Fibroblast of skin of left quadriceps (primary cell): ENCODE data around the gene TIMP4.

Experiments used
- DNase-seq, 2 experiments: peaks; one replicate each; pipeline ENCODE4 v3.0.0-alpha.2; 2013; ENCODE audit warnings: low read depth in 2 of 2

Gene TIMP4

GRCh38 chr3:12147049-12147780 lies 11.5 kb downstream of the TIMP4 start:
- no peak for DNase-seq

- DNase-seq: no peak
Measured at GRCh38 chr3:12143949-12144504, 14.7 kb downstream of the TIMP4 start.

- no peak for DNase-seq
Measured at GRCh38 chr3:12142476-12142875, 16.2 kb downstream of the TIMP4 start.

- DNase-seq: no peak
Measured at GRCh38 chr3:12141350-12141749, 17.4 kb downstream of the TIMP4 start.

GRCh38 chr3:12139111-12139511 lies 19.6 kb downstream of the TIMP4 start:
- DNase-seq: peak; percentile 40 to 42

- DNase-seq: no peak
Measured at GRCh38 chr3:12138044-12138443, 20.7 kb downstream of the TIMP4 start.

GRCh38 chr3:12136371-12136770 lies 22.3 kb downstream of the TIMP4 start:
- DNase-seq: no peak

GRCh38 chr3:12135029-12135657 lies 23.6 kb downstream of the TIMP4 start:
- peak; percentile 20 to 29 for DNase-seq

GRCh38 chr3:12132881-12133280 lies 25.8 kb downstream of the TIMP4 start:
- no peak for DNase-seq

GRCh38 chr3:12131351-12132090 lies 27.2 kb downstream of the TIMP4 start:
- no peak for DNase-seq

- no peak for DNase-seq
Measured at GRCh38 chr3:12127391-12127790, 31.3 kb downstream of the TIMP4 start.

- DNase-seq: no peak
Measured at GRCh38 chr3:12125772-12126171, 32.9 kb downstream of the TIMP4 start.

- no peak for DNase-seq
Measured at GRCh38 chr3:12121466-12121865, 37.2 kb downstream of the TIMP4 start.

GRCh38 chr3:12120374-12121140 lies 38.2 kb downstream of the TIMP4 start:
- no peak for DNase-seq

GRCh38 chr3:12117473-12117872 lies 41.2 kb downstream of the TIMP4 start:
- no peak for DNase-seq

GRCh38 chr3:12116870-12117269 lies 41.8 kb downstream of the TIMP4 start:
- DNase-seq: no peak

GRCh38 chr3:12115849-12116248 lies 42.9 kb downstream of the TIMP4 start:
- no peak for DNase-seq

GRCh38 chr3:12115104-12115503 lies 43.6 kb downstream of the TIMP4 start:
- no peak for DNase-seq

- DNase-seq: no peak
Measured at GRCh38 chr3:12114251-12114650, 44.5 kb downstream of the TIMP4 start.

- no peak for DNase-seq
Measured at GRCh38 chr3:12107071-12107713, 51.5 kb downstream of the TIMP4 start.
